Loucy (cell line): ENCODE data around the gene RAMAC.

Source experiments
- H2AFZ ChIP-seq: fragments of 200-600 bp; sonication (generic); 2 replicates; pipeline ENCODE4 v1.6.0; 2016; ENCODE audit warnings: antibody characterized with exemption, mild to moderate bottlenecking, low read length, moderate library complexity
- H3F3A ChIP-seq: fragments of 200-600 bp; 2 replicates; pipeline ENCODE4 v1.6.0; 2016; ENCODE audit warnings: antibody characterized with exemption, low read depth, mild to moderate bottlenecking
- H3K27me3 ChIP-seq: fragments of 200-600 bp; sonication (generic); 2 replicates; pipeline ENCODE4 v1.6.1; 2014; ENCODE audit warnings: low read length, mild to moderate bottlenecking; ENCODE audit not compliant: insufficient read depth, poor library complexity, severe bottlenecking
- H3K36me3 ChIP-seq: fragments of 200-600 bp; sonication (generic); 2 replicates; pipeline ENCODE4 v1.6.1; 2016; ENCODE audit warnings: low read length; ENCODE audit not compliant: insufficient read depth
- H3K4me1 ChIP-seq: fragments of 200-600 bp; sonication (generic); 2 replicates; pipeline ENCODE4 v1.5.1; 2014; ENCODE audit warnings: low read length, mild to moderate bottlenecking; ENCODE audit not compliant: insufficient read depth, poor library complexity, severe bottlenecking
- H3K4me2 ChIP-seq: fragments of 200-600 bp; sonication (generic); 2 replicates; pipeline ENCODE4 v1.6.0; 2014; ENCODE audit warnings: antibody characterized with exemption, low read length, low read depth, mild to moderate bottlenecking; ENCODE audit not compliant: poor library complexity, severe bottlenecking
- H3K4me3 ChIP-seq: fragments of 200-600 bp; sonication (generic); 2 replicates; pipeline ENCODE4 v1.5.1; 2014; ENCODE audit warnings: low read length, mild to moderate bottlenecking, mixed read lengths; ENCODE audit not compliant: poor library complexity, severe bottlenecking
- H3K79me2 ChIP-seq: fragments of 200-600 bp; sonication (generic); 2 replicates; pipeline ENCODE4 v1.6.1; 2014; ENCODE audit warnings: low read length; ENCODE audit not compliant: insufficient read depth
- H3K9ac ChIP-seq: fragments of 200-600 bp; sonication (generic); 2 replicates; pipeline ENCODE4 v1.6.0; 2014; ENCODE audit warnings: mild to moderate bottlenecking, low read depth, low read length, moderate library complexity; ENCODE audit not compliant: poor library complexity, severe bottlenecking
- H3K9me2 ChIP-seq: fragments of 200-600 bp; sonication (generic); replicated peaks from 2 replicates; pipeline ENCODE4 v1.6.1; 2016; ENCODE audit warnings: low read depth, low read length, mixed read lengths
- H3K9me3 ChIP-seq: fragments of 200-600 bp; sonication (generic); 2 replicates; pipeline ENCODE4 v1.6.1; 2014; ENCODE audit warnings: mild to moderate bottlenecking, antibody characterized with exemption, low read length, low read depth; ENCODE audit not compliant: insufficient read depth
- H4K20me1 ChIP-seq: fragments of 200-600 bp; sonication (generic); 2 replicates; pipeline ENCODE4 v1.6.0; 2014; ENCODE audit warnings: antibody characterized with exemption, low read length, mild to moderate bottlenecking; ENCODE audit not compliant: insufficient read depth, poor library complexity, severe bottlenecking
- EZH2phosphoT487 ChIP-seq: fragments of 200-600 bp; IDR thresholded peaks from 2 replicates; pipeline ENCODE4 v1.6.1; 2018; ENCODE audit warnings: antibody characterized with exemption, mild to moderate bottlenecking, moderate library complexity, borderline replicate concordance
- TF ChIP-seq, protein P1 (sequence below): fragments of 200-600 bp; sonication (generic); conservative IDR thresholded peaks from 2 replicates; pipeline ENCODE4 v1.5.1; 2014; ENCODE audit warnings: mild to moderate bottlenecking, antibody characterized with exemption, low read length

RAMAC gene

GRCh38 chr15:82980981-82981380, 5.0 kb upstream of the RAMAC start:
- no peak overlapping the region for H3K4me3 ChIP-seq
- H3K9me3 ChIP-seq, result no peaks in the 10 kb centered on the region
- no peaks in the 10 kb centered on the region for H3K36me3 ChIP-seq
- no peak overlapping the region for H2AFZ ChIP-seq
- no peaks in the 10 kb centered on the region for H3F3A ChIP-seq
- TF ChIP-seq, protein P1, sequence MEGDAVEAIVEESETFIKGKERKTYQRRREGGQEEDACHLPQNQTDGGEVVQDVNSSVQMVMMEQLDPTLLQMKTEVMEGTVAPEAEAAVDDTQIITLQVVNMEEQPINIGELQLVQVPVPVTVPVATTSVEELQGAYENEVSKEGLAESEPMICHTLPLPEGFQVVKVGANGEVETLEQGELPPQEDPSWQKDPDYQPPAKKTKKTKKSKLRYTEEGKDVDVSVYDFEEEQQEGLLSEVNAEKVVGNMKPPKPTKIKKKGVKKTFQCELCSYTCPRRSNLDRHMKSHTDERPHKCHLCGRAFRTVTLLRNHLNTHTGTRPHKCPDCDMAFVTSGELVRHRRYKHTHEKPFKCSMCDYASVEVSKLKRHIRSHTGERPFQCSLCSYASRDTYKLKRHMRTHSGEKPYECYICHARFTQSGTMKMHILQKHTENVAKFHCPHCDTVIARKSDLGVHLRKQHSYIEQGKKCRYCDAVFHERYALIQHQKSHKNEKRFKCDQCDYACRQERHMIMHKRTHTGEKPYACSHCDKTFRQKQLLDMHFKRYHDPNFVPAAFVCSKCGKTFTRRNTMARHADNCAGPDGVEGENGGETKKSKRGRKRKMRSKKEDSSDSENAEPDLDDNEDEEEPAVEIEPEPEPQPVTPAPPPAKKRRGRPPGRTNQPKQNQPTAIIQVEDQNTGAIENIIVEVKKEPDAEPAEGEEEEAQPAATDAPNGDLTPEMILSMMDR, result no peak
- TF ChIP-seq EZH2phosphoT487, result no peak
- no peaks in the 10 kb centered on the region for H3K27me3 ChIP-seq
- H3K4me2 ChIP-seq, result no peak overlapping the region
- H3K4me1 ChIP-seq, result peaks cover 11% of the 10 kb centered on the region
- no peaks in the 10 kb centered on the region for H4K20me1 ChIP-seq
- no peak overlapping the region for H3K9ac ChIP-seq
- peaks cover 16% of the 10 kb centered on the region for H3K79me2 ChIP-seq
- H3K9me2 ChIP-seq, result no peaks in the 10 kb centered on the region

DNA sequence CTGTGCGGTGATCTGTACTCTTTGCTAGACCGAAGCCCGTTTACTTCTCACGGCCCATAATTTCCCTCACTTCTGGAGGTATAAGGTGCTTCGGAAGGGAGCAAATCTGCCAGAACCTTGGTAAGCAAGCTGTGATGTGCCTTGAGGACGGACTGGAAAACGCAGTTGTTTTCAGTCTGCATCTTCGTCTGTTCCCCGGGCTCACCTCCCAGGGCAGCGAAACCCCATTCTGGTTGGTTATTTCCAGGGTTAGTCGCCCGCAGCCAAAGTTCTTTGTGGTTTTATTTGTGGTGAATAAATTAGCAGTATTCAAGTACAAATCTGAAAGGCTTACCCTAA, 401 bp downstream of the RAMAC start:
- peaks cover 49% of the 10 kb centered on the region for H3K79me2 ChIP-seq
- no peaks in the 10 kb centered on the region for H3K27me3 ChIP-seq
- no peaks in the 10 kb centered on the region for H3K9me2 ChIP-seq
- no peak for TF ChIP-seq EZH2phosphoT487
- TF ChIP-seq, protein P1, result no peak
- peaks cover 22% of the 10 kb centered on the region for H3K4me1 ChIP-seq
- H3K4me2 ChIP-seq, result peak overlapping the region; percentile 88
- no peaks in the 10 kb centered on the region for H3F3A ChIP-seq
- peaks cover 11% of the 10 kb centered on the region for H4K20me1 ChIP-seq
- H2AFZ ChIP-seq, result peak overlapping the region; percentile 98
- H3K9me3 ChIP-seq, result no peaks in the 10 kb centered on the region
- H3K9ac ChIP-seq, result peak overlapping the region; percentile 89
- peak overlapping the region; percentile 93 for H3K4me3 ChIP-seq
- peaks cover 9% of the 10 kb centered on the region; the same call in 1 of the 2 replicates for H3K36me3 ChIP-seq

DNA sequence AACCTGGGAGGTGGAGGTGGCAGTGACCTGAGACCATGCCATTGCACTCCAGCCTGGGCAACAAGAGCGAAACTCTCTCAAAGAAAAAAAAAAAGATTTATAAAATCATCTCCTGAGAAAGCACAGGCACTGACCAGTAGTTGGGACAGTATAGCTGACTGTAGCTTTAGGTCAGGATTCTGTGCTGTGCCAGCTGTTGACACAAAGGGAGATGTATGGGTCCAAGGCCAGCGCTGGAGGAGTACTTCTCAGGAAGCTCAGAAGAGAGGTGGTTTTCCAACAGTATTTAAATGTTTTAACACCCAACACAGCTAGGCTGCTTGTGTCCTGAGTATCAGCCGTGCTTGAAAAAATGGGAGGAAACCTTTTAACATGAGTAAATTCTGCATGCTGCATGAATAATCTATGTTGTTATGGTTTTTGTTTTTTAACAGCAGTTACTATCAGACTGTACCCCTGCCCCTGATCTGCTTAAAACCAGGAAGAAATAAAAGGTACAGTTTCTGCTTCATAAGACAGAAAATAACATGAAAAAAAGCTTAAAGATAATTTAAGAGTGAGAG, 6.5 kb downstream of the RAMAC start:
- no peak overlapping the region for H3K9ac ChIP-seq
- H3K4me1 ChIP-seq, result peaks cover 6% of the 10 kb centered on the region
- no peaks in the 10 kb centered on the region for H3F3A ChIP-seq
- H3K4me2 ChIP-seq, result no peak overlapping the region
- H3K79me2 ChIP-seq, result peaks cover 18% of the 10 kb centered on the region
- H3K4me3 ChIP-seq, result no peak overlapping the region
- TF ChIP-seq, protein P1, result no peak
- no peak for TF ChIP-seq EZH2phosphoT487
- H2AFZ ChIP-seq, result no peak overlapping the region
- no peaks in the 10 kb centered on the region for H3K9me2 ChIP-seq
- no peaks in the 10 kb centered on the region for H3K27me3 ChIP-seq
- peaks cover 5% of the 10 kb centered on the region for H4K20me1 ChIP-seq
- peaks cover 9% of the 10 kb centered on the region; the same call in 1 of the 2 replicates for H3K36me3 ChIP-seq
- no peaks in the 10 kb centered on the region for H3K9me3 ChIP-seq
